Cerebellar cortex (tissue), 1 donor: ENCODE measurements around the gene OPN1MW2.
"Not testable (repeated sequence)": the region's sequence is repeated elsewhere in the genome, so short reads cannot be mapped to it uniquely, and the experiment has no call there.

Experiments
- DNase-seq: peaks from one replicate; pipeline ENCODE4 v3.0.0-alpha.2; 2015; ENCODE audit warnings: low spot score

OPN1MW2 gene

DNA sequence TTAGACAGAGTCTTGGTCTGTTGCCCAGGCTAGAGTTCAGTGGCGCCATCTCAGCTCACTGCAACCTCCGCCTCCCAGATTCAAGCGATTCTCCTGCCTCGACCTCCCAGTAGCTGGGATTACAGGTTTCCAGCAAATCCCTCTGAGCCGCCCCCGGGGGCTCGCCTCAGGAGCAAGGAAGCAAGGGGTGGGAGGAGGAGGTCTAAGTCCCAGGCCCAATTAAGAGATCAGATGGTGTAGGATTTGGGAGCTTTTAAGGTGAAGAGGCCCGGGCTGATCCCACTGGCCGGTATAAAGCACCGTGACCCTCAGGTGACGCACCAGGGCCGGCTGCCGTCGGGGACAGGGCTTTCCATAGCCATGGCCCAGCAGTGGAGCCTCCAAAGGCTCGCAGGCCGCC lies at the start of gene OPN1MW2:
OPN1MW2 (plus strand) TSS at position 301 of the 400 bp plus-strand sequence; CDS start at position 361, 60 bp downstream.
- DNase-seq = not testable (repeated sequence)

DNA sequence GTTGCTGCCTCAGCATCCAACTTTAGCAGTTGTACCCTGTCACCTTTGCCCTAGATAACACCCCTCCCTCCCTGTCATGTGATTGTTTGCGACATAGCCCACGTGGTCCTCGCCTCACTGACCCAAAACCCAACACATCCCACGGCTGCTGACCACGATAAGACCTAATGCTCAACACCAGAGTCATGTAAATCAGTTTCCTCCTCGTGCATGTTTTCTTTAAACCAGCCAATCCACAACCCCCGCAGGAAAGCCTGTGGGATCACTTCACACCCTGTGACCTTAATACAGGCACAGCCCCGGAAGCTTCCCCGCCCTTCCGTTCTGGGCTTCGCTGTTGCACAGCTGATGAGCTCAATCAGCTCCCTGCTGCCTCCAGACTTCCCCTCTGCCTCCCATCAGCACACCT lies 47.0 kb upstream of the OPN1MW2 start:
- DNase-seq = not testable (repeated sequence)

DNA sequence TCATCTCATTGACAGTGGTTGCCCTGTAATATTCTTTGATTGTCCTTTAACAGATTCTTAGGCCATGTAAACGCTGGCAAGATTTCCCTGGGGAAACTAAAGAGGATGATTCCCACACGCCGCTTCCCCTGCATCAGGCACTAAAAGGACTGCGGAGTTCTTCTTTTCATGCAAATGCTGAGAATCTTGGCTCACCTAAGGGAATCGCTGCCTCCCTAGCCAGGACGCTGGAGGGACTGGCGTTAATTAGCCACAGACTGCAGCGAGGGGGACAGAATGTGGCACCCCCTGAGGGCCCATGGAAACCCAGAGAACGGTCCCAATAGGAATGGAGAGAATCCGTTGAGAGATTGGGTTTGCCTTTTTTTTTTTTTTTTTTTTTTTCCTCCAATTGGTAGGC lies 45.2 kb upstream of the OPN1MW2 start:
- not testable (repeated sequence) for DNase-seq

DNA sequence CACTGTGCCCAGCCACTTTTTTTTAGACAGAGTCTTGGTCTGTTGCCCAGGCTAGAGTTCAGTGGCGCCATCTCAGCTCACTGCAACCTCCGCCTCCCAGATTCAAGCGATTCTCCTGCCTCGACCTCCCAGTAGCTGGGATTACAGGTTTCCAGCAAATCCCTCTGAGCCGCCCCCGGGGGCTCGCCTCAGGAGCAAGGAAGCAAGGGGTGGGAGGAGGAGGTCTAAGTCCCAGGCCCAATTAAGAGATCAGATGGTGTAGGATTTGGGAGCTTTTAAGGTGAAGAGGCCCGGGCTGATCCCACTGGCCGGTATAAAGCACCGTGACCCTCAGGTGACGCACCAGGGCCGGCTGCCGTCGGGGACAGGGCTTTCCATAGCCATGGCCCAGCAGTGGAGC lies 37.3 kb upstream of the OPN1MW2 start, which contains the start of gene OPN1MW:
OPN1MW (plus strand) TSS at position 301 of the 400 bp plus-strand sequence; CDS start at position 383, 82 bp downstream.
- not testable (repeated sequence) for DNase-seq

DNA sequence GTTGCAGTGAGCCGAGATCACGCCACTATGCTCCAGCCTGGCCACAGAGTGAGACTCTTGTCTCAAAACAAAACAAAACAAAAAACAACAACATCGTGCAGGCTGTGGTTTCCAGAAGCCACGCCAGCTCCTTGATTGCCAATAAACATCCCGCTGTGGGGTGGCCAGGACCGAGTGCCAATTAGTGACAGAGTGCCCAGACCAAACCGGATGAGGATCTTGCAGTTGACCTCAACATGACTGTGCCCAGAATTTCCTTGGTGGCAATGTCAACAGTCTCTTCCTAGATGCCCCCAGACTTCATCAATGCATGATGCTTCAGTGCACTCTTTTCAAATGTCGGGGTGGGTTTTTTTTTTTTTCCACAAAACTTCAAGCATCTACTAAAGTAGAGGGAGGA lies 35.8 kb upstream of the OPN1MW2 start:
- not testable (repeated sequence) for DNase-seq

DNA sequence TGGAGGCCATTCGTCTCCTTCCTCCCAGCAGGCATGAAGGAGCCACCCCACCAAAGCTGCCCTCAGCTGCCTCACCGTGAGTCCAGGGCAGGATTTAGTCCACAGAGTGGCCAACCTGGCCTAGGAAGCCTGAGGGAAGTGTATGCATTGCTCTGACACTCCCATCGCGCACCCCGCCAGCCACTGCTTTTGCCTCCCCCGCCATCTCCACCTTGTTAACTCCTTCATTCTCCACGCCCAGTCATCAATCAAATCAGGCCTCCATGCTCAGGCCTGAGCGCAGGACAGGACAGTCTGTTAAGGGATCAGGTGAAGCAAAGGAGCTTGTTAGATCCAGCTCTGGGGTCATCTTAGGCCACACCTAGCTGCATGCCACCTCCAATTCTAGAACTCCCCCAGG lies 26.7 kb upstream of the OPN1MW2 start:
- not testable (repeated sequence) for DNase-seq

DNA sequence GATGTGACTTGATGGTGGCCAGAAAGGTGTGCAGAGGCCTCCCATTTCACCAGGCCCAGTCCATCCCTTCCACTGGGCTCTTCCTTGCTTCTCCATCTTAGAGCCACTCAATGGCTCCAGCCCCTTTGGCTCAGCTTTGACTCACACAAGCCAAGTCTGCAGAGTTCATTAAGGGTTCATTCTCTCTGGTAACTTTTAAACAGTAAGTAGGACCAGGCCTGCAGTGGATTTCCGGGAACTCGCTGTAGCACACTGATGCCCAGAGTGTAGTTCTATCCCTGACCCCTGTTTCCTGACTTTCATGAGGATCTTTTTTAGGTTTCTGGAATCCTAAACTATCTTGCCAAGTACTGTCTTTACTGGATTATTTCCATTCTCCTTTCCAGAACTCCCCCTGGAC lies 25.2 kb upstream of the OPN1MW2 start:
- DNase-seq = not testable (repeated sequence)

DNA sequence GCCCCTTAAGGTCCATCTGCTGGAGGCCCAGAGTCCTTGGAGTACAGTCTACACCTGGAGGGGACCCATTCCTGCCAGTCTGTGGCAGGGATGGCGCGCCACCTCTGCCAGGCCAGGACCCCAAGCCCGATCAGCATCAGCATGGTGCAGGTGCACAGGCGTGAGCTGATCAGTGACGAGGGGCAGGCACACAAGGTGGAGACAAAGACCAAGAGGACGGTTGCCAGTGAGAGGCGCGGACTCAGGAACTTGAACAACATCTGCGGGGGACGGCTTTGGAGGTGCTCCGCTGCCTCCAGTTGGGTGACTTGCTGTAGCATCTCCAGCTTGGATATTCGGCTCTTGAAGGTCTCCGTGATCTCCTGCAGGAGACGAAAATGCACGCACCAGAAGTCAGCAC lies 23.1 kb upstream of the OPN1MW2 start:
- DNase-seq = not testable (repeated sequence)

DNA sequence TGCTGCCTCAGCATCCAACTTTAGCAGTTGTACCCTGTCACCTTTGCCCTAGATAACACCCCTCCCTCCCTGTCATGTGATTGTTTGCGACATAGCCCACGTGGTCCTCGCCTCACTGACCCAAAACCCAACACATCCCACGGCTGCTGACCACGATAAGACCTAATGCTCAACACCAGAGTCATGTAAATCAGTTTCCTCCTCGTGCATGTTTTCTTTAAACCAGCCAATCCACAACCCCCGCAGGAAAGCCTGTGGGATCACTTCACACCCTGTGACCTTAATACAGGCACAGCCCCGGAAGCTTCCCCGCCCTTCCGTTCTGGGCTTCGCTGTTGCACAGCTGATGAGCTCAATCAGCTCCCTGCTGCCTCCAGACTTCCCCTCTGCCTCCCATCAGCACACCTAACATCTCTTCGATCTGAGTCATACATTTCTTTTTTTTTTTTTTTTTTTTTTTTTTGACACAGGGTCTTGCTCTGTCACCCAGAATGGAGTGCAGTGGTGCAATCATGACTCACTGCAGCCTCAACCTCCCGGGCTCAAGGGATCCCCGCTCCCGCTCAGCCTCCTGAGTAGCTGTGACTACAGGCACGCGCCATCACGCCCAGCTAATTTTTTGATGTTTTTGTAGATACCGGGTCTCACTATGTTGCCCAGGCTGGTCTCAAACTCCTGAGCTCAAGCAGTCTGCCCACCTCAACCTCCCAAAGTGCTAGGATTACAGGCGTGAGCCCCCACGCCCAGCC lies 9.7 kb upstream of the OPN1MW2 start:
- not testable (repeated sequence) for DNase-seq

DNA sequence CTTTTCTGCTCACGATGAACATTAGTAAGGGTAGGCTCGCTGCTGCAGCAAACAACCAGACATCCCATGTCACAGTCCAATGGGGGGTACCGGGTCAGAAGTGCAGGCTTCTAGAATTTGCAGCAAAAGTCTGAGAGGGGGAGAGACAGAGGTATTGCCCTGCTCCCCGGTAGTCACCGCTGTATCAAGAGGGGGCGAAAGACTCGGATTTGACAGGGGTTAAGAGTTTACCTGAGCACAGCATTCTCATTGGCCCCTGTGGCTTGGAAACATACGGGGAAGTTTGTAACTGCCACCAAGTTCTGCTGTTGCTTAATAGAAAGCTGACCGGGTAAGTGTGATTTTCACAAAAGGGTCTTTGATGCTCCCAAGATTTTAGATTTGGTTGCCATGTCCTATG lies 8.5 kb upstream of the OPN1MW2 start:
- DNase-seq = not testable (repeated sequence)

DNA sequence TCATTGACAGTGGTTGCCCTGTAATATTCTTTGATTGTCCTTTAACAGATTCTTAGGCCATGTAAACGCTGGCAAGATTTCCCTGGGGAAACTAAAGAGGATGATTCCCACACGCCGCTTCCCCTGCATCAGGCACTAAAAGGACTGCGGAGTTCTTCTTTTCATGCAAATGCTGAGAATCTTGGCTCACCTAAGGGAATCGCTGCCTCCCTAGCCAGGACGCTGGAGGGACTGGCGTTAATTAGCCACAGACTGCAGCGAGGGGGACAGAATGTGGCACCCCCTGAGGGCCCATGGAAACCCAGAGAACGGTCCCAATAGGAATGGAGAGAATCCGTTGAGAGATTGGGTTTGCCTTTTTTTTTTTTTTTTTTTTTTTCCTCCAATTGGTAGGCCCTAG lies 8.1 kb upstream of the OPN1MW2 start:
- not testable (repeated sequence) for DNase-seq

DNA sequence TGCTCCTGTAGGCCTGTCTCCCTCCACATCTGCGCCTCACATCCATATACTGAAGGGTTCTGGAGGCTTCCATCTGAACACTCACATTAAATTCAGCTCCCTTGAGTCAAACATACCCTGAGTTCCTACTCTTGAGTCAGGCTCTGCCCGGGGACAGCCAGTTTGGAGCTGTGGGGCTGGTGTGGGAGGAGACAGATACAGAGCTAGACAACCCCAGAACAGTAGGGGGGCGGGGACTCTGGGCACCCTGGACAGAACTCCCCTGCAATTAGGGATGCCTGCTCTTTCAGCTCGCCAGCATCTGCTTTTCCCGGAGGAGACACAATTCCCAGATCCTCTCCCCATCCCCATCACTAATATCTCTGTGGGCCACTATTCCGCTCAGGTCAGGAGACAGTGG lies 5.7 kb downstream of the OPN1MW2 start:
- not testable (repeated sequence) for DNase-seq

DNA sequence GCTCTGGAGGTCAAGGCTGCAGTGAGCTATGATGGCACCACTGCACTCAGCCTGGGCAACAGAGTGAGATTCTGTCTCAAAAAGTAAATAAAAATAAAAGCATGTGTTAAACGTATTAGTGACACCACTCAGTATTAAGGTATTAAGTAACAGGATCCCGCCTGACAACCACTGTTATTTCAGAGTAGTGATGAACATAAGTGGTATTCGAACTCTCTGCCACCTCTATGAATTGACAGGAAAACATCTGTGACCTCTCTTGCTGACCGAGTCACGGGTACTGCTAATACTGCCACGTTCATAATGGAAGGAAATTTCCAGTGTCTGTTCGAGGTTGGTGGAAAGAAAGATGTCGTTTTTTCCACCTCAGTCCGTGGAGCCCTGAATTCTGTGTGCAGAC lies 7.2 kb downstream of the OPN1MW2 start:
- not testable (repeated sequence) for DNase-seq

DNA sequence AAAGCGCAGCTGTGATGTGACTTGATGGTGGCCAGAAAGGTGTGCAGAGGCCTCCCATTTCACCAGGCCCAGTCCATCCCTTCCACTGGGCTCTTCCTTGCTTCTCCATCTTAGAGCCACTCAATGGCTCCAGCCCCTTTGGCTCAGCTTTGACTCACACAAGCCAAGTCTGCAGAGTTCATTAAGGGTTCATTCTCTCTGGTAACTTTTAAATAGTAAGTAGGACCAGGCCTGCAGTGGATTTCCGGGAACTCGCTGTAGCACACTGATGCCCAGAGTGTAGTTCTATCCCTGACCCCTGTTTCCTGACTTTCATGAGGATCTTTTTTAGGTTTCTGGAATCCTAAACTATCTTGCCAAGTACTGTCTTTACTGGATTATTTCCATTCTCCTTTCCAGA lies 11.9 kb downstream of the OPN1MW2 start:
- DNase-seq = not testable (repeated sequence)

DNA sequence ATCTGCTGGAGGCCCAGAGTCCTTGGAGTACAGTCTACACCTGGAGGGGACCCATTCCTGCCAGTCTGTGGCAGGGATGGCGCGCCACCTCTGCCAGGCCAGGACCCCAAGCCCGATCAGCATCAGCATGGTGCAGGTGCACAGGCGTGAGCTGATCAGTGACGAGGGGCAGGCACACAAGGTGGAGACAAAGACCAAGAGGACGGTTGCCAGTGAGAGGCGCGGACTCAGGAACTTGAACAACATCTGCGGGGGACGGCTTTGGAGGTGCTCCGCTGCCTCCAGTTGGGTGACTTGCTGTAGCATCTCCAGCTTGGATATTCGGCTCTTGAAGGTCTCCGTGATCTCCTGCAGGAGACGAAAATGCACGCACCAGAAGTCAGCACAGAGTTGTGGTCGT lies 14.1 kb downstream of the OPN1MW2 start:
- not testable (repeated sequence) for DNase-seq

DNA sequence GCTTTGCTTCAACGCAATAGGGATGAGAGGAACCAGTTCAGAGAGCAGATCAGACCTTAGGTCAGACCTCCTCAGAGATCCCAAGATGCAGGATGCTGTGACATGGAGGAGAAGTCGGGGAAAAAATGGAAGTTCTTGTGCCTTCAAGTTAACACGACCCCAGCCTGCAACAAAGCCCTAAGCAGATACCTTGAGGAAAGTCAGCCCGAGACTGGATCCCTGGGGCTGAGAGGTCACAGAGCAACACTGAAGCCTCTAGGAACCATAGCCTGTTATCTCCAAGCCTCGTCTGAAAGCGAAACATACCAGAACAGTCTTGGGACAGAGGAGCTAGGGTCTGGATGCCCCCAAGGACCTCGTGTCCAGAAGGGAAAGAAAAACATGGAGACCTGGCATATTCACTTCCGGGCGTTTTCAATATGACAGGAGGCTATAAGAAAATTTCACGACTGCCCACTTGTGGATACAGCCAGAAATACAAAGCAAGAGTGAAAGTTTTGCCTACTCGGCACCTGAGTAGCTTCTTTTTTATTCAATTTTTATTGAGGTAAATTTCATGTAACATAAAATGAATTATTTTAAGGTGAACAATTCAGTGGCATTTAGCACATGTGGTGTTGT lies 19.5 kb downstream of the OPN1MW2 start:
- not testable (repeated sequence) for DNase-seq

DNA sequence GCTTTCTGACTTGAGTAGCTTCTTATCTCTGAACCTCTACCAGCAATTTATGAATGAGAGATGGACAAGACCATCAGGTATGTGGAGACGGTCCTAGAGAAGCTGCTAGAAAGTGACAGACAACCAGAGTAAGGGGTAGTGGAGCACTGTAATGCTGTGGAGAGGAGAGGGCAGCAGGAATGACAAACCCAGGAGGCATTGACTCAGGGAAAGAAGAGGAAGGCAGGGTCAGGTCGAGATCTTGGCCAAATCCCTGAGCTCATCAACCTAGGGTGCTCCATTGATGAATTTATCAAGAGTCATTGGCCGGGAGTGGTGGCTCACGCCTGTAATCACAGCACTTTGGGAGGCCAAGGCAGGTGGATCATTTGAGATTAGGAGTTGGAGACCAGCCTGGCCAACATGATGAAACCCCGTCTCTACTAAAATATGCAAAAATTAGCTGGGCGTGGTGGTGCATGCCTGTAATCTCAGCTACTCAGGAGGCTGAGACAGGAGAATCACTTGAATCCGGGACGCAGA lies 20.5 kb downstream of the OPN1MW2 start:
- not testable (repeated sequence) for DNase-seq

DNA sequence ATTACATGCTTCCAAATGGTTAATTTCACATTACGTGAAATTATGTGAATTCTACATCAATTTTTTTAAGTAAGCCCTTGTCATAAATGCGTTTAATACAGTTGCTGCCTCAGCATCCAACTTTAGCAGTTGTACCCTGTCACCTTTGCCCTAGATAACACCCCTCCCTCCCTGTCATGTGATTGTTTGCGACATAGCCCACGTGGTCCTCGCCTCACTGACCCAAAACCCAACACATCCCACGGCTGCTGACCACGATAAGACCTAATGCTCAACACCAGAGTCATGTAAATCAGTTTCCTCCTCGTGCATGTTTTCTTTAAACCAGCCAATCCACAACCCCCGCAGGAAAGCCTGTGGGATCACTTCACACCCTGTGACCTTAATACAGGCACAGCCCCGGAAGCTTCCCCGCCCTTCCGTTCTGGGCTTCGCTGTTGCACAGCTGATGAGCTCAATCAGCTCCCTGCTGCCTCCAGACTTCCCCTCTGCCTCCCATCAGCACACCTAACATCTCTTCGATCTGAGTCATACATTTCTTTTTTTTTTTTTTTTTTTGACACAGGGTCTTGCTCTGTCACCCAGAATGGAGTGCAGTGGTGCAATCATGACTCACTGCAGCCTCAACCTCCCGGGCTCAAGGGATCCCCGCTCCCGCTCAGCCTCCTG lies 28.0 kb downstream of the OPN1MW2 start:
- not testable (repeated sequence) for DNase-seq

DNA sequence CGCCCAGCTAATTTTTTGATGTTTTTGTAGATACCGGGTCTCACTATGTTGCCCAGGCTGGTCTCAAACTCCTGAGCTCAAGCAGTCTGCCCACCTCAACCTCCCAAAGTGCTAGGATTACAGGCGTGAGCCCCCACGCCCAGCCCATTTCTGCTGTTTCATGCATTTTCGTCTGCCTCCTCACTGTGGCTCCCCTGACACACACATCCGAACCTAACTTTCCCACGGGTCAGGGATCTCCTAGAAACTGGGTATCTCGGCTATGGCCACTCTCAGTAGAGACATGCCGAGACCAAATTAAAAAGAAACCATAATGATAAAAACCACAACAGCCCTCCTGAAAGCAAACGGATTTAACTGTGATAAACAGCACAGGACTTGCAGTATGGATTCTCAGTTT lies 28.5 kb downstream of the OPN1MW2 start:
- not testable (repeated sequence) for DNase-seq

DNA sequence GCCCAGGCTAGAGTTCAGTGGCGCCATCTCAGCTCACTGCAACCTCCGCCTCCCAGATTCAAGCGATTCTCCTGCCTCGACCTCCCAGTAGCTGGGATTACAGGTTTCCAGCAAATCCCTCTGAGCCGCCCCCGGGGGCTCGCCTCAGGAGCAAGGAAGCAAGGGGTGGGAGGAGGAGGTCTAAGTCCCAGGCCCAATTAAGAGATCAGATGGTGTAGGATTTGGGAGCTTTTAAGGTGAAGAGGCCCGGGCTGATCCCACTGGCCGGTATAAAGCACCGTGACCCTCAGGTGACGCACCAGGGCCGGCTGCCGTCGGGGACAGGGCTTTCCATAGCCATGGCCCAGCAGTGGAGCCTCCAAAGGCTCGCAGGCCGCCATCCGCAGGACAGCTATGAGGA lies 37.7 kb downstream of the OPN1MW2 start, which contains the start of gene OPN1MW3:
OPN1MW3 (plus strand) TSS at position 301 of the 400 bp plus-strand sequence; CDS start at position 339, 38 bp downstream.
- not testable (repeated sequence) for DNase-seq

DNA sequence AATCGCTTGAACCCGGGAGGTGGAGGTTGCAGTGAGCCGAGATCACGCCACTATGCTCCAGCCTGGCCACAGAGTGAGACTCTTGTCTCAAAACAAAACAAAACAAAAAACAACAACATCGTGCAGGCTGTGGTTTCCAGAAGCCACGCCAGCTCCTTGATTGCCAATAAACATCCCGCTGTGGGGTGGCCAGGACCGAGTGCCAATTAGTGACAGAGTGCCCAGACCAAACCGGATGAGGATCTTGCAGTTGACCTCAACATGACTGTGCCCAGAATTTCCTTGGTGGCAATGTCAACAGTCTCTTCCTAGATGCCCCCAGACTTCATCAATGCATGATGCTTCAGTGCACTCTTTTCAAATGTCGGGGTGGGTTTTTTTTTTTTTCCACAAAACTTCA lies 39.2 kb downstream of the OPN1MW2 start:
- not testable (repeated sequence) for DNase-seq

DNA sequence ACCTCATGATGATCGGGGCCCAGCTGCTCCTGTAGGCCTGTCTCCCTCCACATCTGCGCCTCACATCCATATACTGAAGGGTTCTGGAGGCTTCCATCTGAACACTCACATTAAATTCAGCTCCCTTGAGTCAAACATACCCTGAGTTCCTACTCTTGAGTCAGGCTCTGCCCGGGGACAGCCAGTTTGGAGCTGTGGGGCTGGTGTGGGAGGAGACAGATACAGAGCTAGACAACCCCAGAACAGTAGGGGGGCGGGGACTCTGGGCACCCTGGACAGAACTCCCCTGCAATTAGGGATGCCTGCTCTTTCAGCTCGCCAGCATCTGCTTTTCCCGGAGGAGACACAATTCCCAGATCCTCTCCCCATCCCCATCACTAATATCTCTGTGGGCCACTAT lies 43.5 kb downstream of the OPN1MW2 start:
- DNase-seq = not testable (repeated sequence)
